ENCODE data around the gene OPCML. TPM values are rescaled to one million over a fixed set of nuclear protein-coding genes. Genes with fewer than 3 reads are reported as not detected.

Gene OPCML
- total RNA-seq, 1 experiment from 2014 or later: 0.94 TPM

DNA sequence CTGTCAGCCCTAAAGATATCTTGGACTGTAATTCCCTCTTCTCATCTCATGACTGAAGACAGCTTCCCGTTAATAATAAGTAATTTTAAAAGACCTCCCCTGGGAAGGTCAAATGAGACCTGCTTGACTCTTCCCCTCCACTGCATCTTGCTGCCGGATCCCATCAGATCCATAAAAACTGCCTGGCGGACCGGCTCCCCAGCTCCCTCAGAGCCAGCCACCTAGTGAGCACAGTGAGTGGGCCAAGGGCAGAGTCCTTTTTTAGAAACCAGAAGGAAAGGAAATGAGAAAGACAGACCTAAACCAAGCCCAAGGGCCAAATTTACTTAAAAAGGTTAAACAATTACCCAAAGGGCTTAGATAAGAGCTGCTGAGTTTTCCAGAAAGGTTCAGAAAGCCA is 595.3 kb downstream of the OPCML start:
- no peak overlapping the region for H3K27ac ChIP-seq (ENCODE audit: insufficient read length, low read depth, low read length)
- no peak overlapping the region for H4K5ac ChIP-seq (ENCODE audit: insufficient read length, low read depth, low read length)
- no peak overlapping the region for H2BK15ac ChIP-seq (ENCODE audit: low read depth, low read length)
- no peak overlapping the region for H3K18ac ChIP-seq (ENCODE audit: insufficient read length, low read depth, low read length)
- H3K23me2 ChIP-seq (ENCODE audit: insufficient read length, low read depth, low read length, poor library complexity, severe bottlenecking): no peaks in the 10 kb centered on the region
- H3K9me3 Mint-ChIP-seq: no peaks in the 10 kb centered on the region
- H4K91ac ChIP-seq (ENCODE audit: insufficient read length, low read depth, low read length): no peak overlapping the region
- no peak overlapping the region for H3K14ac ChIP-seq (ENCODE audit: insufficient read depth, low read length)
- H4K20me1 ChIP-seq (ENCODE audit: control insufficient read depth, insufficient read depth, insufficient read length): no peaks in the 10 kb centered on the region
- no peaks in the 10 kb centered on the region for H3K36me3 Mint-ChIP-seq (ENCODE audit: insufficient read depth in 1 of 3, low read depth in 3 of 3)
- no peak overlapping the region for H3T11ph ChIP-seq (ENCODE audit: low read length)
- TF ChIP-seq, protein P1, sequence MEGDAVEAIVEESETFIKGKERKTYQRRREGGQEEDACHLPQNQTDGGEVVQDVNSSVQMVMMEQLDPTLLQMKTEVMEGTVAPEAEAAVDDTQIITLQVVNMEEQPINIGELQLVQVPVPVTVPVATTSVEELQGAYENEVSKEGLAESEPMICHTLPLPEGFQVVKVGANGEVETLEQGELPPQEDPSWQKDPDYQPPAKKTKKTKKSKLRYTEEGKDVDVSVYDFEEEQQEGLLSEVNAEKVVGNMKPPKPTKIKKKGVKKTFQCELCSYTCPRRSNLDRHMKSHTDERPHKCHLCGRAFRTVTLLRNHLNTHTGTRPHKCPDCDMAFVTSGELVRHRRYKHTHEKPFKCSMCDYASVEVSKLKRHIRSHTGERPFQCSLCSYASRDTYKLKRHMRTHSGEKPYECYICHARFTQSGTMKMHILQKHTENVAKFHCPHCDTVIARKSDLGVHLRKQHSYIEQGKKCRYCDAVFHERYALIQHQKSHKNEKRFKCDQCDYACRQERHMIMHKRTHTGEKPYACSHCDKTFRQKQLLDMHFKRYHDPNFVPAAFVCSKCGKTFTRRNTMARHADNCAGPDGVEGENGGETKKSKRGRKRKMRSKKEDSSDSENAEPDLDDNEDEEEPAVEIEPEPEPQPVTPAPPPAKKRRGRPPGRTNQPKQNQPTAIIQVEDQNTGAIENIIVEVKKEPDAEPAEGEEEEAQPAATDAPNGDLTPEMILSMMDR (conservative IDR thresholded peaks at IDR 0.05): no peak
- H2BK5ac ChIP-seq (ENCODE audit: insufficient read length, low read length): no peak overlapping the region
- no peak overlapping the region for H3K56ac ChIP-seq (ENCODE audit: insufficient read length, low read depth, low read length)
- no peak overlapping the region for H3K4me3 Mint-ChIP-seq
- DNase-seq: no peak
- H4K8ac ChIP-seq (replicated peaks; ENCODE audit: insufficient read length, low read depth, low read length): no peak overlapping the region
- no CpG with 5 or more reads among the region's 4 CpGs for WGBS (ENCODE audit: extremely low coverage, insufficient read length, low lambda C conversion rate)
- peaks cover 10% of the 10 kb centered on the region for H3K27me3 Mint-ChIP-seq (ENCODE audit: low read depth)
- peaks cover 24 to 29% of the 10 kb centered on the region in 2 experiments for H3K4me1 Mint-ChIP-seq
- H3K79me2 ChIP-seq (ENCODE audit: insufficient read depth, low read length): no peaks in the 10 kb centered on the region
- H3K4me1 ChIP-seq (ENCODE audit: insufficient read depth, low read length): no peaks in the 10 kb centered on the region; the same call in 1 of the 2 replicates
- no peak overlapping the region for H2AFZ ChIP-seq (ENCODE audit: low read length)
- no peaks in the 10 kb centered on the region for H3K27me3 ChIP-seq (ENCODE audit: insufficient read depth, low read length)
- H3K27ac Mint-ChIP-seq: no peak overlapping the region
- H3K23ac ChIP-seq (ENCODE audit: insufficient read length, low read depth, low read length): no peak overlapping the region
- H2BK120ac ChIP-seq (ENCODE audit: low read depth, low read length, poor library complexity, severe bottlenecking): no peak overlapping the region
- H3K4ac ChIP-seq (ENCODE audit: low read depth, low read length): no peak overlapping the region
- H3K9me3 ChIP-seq (ENCODE audit: control insufficient read depth, low read depth, low read length): no peaks in the 10 kb centered on the region
- no peak overlapping the region for H2AK5ac ChIP-seq (ENCODE audit: insufficient read length, low read length)
- no peak overlapping the region for H3K9ac ChIP-seq (ENCODE audit: extremely low read depth, insufficient read length, low read length)
- H3K4me2 ChIP-seq (ENCODE audit: insufficient read depth, insufficient read length, low read length): no peak overlapping the region
- H2BK20ac ChIP-seq (ENCODE audit: low read depth, low read length, poor library complexity, severe bottlenecking): no peak overlapping the region
- H3K79me1 ChIP-seq (ENCODE audit: insufficient read depth, low read depth, low read length, poor library complexity, severe bottlenecking): no peaks in the 10 kb centered on the region
- no peak overlapping the region for H2BK12ac ChIP-seq (ENCODE audit: insufficient read length, low read depth, low read length)

Data from H9 (cell line).